Stimulated activated CD4-positive, alpha-beta T cell treated with anti-CD3 and anti-CD28 coated beads, TNF-alpha, amount 100 ng/mL, for 4 hours (primary cell): ENCODE results near the gene CNPY3.

Experiments
- DNase-seq, 3 experiments: peaks; one replicate each; pipeline ENCODE4 v3.0.0-alpha.2; 2020; ENCODE audit warnings: low read depth in 3 of 3

CNPY3 gene

DNA sequence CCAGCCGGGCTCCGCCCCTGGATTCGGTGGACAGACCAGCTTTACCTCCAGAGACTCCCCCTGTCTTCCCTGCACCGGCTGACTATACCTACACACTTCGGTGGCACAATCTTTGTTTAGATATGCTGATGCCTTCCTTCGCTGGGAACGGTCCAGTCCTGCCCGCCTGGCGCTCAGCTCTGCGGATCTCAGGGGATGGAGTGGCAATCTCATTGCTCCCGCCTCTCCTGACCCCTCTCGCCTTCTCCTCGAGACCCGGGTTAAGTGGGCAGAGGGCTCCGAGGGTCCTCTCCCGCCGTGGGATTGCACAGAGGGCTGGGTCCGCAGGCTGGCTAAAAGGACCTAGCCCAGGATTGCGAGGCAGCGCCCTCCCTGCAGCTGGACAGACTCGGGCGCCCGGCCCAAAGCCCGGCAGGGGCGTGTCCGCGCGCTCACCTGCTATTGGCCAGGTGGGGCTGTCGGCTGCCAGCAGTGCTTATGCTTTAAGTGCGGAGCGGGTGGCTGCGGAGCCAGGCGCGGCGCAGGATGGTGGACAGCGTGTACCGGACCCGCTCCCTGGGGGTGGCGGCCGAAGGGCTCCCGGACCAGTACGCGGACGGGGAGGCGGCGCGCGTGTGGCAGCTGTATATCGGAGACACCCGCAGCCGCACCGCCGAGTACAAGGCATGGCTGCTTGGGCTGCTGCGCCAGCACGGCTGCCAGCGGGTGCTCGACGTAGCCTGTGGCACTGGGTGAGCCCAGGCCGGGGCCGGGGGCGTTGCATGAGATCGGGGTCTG lies 31.2 kb downstream of the CNPY3 start, which contains the start of gene GNMT:
Gene GNMT, plus strand, starts transcription at position 512 of the 777 bp plus-strand sequence. Its CDS starts 14 bp downstream, at position 526.
- DNase-seq = no peak

DNA sequence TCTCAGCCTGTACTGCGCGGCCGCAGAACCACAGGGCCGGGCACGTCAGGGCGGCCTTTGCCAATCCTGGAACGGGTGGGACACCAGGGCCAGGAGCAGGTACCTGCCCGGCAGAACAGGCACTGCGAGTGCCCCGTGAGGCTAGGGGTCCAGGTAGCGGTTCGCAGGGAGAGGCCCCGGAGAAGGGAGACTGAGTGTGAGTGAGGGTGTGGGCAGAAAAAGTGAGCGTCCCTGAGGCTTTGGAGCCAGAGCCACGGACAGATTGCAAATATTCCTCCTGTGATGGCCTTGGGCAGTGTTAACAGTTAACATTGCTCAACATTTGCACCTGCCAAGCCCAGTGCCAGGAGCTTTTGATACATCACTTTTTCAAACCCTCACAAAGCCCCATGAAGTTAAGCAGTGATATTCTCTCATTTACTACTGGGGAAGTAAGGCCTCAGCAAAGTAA lies 31.8 kb downstream of the CNPY3 start:
- no peak for DNase-seq

- DNase-seq = no peak
Measured at GRCh38 chr6:42962096-42962495, 32.8 kb downstream of the CNPY3 start.

DNA sequence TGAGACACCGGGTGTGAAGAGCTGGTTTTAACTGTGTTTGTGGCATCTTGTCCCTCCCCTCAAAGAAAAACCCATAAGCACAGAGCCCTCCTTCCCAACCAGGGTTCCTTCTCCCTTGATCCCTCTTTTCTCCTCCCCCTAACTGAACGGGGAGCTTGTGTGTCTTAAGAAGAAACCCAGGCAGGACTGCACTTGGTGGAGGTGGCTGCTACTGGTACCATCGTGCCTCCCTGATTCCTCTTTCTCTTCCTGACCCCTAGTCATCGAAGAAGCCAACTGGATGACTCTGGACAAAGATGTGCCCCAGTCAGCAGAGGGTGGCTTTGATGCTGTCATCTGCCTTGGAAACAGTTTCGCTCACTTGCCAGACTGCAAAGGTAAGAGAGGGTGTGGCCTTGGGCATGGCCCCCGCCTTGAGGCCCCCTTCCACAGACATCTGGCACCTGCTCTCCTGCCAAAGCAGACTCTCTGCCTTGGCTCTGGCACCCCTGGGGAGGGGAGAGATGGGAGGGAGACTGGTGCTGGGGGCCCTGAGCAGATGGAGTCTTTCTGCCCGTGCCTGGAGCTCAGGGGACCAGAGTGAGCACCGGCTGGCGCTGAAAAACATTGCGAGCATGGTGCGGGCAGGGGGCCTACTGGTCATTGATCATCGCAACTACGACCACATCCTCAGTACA lies 33.4 kb downstream of the CNPY3 start:
- DNase-seq = no peak

DNA sequence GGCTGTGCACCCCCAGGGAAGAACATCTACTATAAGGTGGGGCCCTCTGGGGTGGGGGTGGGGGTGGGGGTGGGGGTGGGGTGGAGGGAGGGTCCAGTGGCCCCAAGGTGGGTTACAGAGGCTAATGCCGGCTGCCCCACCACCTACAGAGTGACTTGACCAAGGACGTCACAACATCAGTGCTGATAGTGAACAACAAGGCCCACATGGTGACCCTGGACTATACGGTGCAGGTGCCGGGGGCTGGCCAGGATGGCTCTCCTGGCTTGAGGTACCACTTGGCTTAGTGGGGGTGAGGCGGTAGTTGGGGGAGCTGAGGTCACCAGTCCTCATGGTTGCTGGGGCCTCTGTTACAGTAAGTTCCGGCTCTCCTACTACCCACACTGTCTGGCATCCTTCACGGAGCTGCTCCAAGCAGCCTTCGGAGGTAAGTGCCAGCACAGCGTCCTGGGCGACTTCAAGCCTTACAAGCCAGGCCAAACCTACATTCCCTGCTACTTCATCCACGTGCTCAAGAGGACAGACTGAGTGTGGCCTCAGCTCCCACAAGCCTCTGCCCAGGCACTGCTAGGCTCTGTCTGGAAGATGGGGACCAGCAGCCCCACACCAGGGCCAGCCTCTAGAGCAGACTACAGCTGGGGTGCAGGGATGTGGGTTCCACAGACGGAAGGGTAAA lies 34.0 kb downstream of the CNPY3 start:
- DNase-seq = no peak

DNA sequence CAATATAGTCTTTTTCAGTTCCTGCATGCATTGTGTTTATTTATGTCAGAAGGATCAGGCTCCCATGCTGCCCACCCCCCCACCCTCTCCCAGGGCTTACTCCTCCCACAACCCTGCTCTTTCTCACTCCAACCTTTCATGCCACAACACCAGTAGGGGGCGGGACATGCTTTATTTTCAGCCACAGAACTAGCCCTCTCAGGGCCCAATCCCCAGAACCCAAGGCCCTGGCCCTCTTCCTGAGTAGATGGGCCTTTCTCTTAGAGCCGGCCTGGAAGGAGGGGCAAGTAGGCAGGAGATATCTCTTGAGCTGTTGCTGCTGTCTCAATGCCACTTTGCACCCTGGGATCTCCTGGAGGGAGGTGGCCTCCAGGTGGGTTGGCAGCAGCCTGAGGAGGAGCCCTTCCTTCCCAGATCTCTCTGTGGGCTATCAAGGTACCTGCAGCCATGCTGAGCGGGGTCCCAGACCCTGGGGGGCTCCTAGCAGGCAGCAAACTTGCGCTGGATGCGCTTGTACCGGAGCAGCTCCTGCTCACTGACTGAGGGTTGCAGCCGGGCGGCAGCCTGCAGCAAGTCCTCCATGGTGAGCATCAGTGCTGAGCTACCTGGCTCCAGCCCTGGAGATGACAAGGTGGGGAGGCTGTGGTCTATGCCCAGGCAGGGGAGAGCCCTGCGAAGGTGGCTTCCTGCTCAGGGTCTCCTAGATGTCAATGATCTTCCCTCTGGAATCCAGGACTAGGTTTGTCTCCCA lies 34.8 kb downstream of the CNPY3 start:
- DNase-seq = no peak

GRCh38 chr6:42966571-42966970 lies 37.3 kb downstream of the CNPY3 start:
- no peak for DNase-seq

- no peak for DNase-seq
Measured at GRCh38 chr6:42967228-42967627, 37.9 kb downstream of the CNPY3 start.

- no peak for DNase-seq
Measured at GRCh38 chr6:42968126-42968701, 38.9 kb downstream of the CNPY3 start.

DNA sequence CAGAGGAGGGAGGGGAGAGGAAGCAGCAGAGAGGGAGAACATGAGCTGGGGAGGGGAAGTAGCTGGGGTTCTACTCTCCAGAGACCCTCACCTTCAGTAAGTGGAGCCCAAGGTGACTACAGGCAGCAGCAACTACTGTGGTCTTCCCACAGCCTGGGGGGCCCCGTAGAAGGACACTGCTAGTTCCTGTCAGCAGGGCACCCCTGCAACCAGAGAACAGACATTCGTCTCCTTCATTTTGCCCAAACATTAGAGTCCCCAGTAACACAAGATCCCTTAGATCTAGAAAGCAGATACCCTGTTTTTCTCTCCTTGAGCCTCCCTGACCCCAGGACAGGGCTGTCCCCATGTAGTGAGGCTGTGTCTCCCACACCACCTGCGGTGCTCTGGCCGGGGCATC lies 39.5 kb downstream of the CNPY3 start:
- DNase-seq = no peak

DNA sequence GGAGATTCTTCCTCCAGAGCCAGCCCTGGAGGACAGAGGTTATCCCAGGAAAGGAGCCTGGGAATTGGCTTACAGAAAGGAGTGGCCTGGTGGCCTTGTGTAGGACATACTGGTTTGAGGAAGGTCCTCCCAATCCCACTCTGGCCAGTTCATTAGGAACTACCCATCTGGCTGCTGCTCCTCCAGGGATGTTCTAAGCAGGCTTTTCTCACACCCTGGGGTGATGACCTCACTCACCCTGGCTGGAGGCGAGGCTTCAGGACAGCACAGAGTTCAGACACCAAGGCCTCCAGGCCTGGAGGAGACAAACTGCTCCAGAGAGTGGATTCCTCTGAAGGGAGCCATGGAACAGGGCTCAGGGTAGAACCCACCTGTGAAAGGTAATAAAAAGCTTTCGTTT lies 40.2 kb downstream of the CNPY3 start:
- DNase-seq = no peak

DNA sequence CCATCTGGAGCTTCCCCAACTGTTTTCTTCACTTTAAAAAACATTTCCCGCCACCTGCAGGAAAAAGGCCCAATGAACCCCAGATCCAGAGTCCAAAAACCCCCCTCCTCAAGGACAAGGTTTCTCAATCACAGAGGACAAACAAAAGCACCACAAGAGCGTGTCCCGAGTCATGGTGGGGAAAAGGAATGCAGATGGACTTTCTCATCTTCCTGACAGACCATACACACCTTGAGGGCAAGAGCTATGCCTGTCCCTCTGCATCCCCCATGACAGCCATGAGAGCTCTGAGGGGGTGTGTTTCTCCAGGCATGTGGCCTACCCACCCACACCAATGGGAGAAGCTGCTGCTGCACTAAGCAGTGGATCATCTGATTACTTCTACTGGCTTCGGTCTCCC lies 40.7 kb downstream of the CNPY3 start:
- DNase-seq = no peak

GRCh38 chr6:42970871-42971612 lies 41.8 kb downstream of the CNPY3 start:
- no peak for DNase-seq

GRCh38 chr6:42971746-42972327 lies 42.6 kb downstream of the CNPY3 start:
- DNase-seq = no peak

DNA sequence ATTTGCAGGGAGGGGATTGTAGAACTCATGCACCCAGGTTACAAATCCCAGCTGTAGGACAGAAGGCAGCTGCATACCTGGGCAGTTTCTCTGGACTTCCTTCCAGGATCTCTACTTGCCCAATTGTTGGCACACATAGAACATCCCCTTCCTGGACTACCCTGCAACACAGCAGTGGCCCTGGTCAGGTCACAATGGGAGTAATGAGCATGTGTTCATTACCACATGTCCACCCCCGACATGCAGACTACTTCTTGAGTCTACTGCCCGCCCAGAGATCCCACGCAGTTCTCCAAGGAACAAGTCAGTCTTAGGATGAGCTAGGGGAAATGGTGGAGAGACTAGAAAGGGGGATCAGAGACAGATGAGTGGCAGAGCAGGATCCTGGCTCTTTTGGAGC lies 44.6 kb downstream of the CNPY3 start:
- no peak for DNase-seq

DNA sequence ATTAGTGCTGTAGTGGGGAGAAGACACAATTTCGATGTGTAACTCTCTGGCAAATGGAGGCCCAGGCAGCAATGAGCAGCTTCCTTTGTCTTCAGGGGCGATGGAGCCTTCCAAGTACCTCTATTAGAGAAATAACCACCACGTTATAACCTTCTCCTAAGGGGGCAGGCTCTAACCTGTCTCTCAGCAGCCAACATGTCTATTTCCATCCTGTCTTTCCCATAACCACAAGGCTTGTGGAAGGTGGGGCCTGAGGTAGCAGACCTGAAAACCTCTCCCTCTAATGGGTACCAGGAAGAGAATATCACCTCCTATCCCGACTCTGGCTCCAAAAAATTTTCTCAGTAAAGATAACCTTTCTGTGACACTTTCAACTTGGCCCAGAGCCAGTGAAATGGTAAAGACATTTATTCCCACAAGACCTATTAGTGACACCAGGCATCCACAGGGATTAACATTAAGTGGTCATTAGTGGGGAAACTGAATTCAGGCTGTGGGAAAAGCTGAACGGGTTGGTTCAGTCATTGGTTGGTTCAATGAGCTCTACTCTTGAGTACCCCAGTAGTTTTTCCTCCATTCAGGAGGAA lies 45.7 kb downstream of the CNPY3 start:
- no peak for DNase-seq

GRCh38 chr6:42978487-42978838 lies 49.2 kb downstream of the CNPY3 start:
- no peak for DNase-seq

DNA sequence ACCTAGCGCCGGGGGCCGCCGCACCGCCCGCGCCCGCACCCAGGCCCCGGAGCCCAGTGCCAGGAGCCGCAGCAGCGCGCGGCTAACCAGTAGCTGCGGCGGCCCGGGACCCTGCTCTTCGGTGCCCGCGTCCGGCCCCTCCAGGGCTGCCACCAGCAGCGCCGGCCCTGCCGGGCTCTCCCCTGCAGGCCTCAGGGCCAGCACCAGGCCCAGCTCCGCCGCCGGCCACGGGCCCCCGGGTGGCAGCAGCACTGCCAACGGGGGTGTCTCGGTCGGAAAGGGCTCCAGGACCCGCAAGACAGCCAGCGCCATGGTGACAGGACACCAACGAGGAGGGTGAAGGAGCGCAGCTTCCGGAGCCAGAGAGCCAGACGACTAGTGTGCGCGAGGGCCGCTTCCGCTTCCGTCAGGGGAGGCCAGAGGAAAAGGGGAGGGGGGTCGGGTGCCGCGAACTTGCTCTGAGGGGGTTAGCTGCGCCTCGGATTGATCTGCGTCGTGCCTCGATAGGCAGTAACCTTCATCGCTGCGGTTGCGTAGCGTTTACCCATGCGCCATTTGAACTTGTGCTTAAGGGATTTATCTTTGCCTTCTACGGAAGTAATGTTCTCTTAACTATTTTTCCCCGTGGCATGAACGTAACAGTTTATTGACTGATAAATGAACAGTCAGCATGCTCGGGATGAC lies 49.7 kb downstream of the CNPY3 start, which contains the start of gene PEX6:
Gene PEX6, minus strand, starts transcription at position 343 of the 684 bp plus-strand sequence. Its CDS starts 31 bp downstream, at position 312.
- DNase-seq = peak; percentile 79 to 81 (median 79)

DNA sequence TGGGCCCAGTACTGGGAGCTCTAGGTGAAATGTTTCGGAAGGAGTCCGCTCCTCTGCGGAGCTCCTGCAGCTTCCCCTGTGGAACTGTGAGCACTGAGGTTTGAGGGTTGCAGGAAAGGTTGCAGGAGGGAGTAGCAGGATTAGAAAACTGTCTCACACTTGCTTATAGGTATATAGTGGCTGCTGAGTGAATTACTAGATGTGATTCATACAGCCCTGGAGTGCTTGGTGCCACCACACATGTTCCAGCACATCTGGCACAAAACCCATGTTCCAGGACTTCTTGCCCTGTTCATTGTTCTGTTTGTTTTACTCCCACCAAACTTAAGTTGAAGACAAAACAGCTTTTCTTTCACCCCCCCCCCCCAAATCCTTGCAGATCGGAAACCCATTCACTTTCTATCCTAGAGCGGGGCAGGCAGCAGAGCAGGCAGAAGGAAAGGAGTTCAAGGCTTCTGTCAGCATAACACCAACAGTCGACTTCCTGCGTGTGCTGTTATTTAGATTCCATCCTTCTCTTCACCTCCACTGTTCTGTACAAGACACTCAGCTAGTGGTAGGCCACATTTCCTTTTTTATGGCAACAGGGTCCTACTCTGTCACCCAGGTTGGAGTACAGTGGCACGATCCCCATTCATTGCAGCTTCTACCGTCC lies 50.4 kb downstream of the CNPY3 start:
- no peak for DNase-seq
